Neural cell (in vitro differentiated cells): ENCODE results near the gene RNF125. TPM values are rescaled to one million over a fixed set of nuclear protein-coding genes. Genes with fewer than 3 reads are reported as not detected.

Experiments
- H2AFZ ChIP-seq: fragments of 200-600, 300-800 bp; sonication (generic), shearing (Covaris generic); 2 replicates; pipeline ENCODE4 v1.6.0; 2014; ENCODE audit warnings: low read depth, mild to moderate bottlenecking, antibody characterized with exemption, low read length, moderate library complexity
- H3F3A ChIP-seq: fragments of 200-600 bp; shearing (Covaris generic); 2 replicates; pipeline ENCODE4 v1.6.1; 2016; ENCODE audit warnings: mild to moderate bottlenecking, moderate library complexity, mixed read lengths, antibody characterized with exemption, low read length; ENCODE audit not compliant: insufficient read depth, poor library complexity, severe bottlenecking
- H3K27ac ChIP-seq: fragments of 200-600, 300-800 bp; sonication (generic), shearing (Covaris generic); 2 replicates; pipeline ENCODE4 v1.5.1; 2014; ENCODE audit warnings: mild to moderate bottlenecking, low read length, moderate library complexity
- H3K27me3 ChIP-seq: fragments of 300-800, 200-600 bp; sonication (generic), shearing (Covaris generic); 2 replicates; pipeline ENCODE4 v1.6.0; 2014; ENCODE audit warnings: mild to moderate bottlenecking, low read depth, low read length, moderate library complexity; ENCODE audit not compliant: insufficient read depth
- H3K36me3 ChIP-seq: fragments of 300-800, 200-600 bp; sonication (generic), shearing (Covaris generic); 2 replicates; pipeline ENCODE4 v1.5.1; 2014; ENCODE audit warnings: mild to moderate bottlenecking, antibody characterized with exemption, low read length, moderate library complexity; ENCODE audit not compliant: insufficient read depth
- H3K4me2 ChIP-seq: fragments of 300-800, 200-600 bp; sonication (generic), shearing (Covaris generic); 2 replicates; pipeline ENCODE4 v1.6.0; 2014; ENCODE audit warnings: mild to moderate bottlenecking, low read length
- H3K4me3 ChIP-seq: fragments of 300-800, 200-600 bp; sonication (generic), shearing (Covaris generic); 2 replicates; pipeline ENCODE4 v1.5.1; 2014; ENCODE audit warnings: mild to moderate bottlenecking, low read length, moderate library complexity
- H3K79me2 ChIP-seq: fragments of 200-600 bp; shearing (Covaris generic); replicated peaks from 2 replicates; pipeline ENCODE4 v1.6.0; 2014; ENCODE audit warnings: mild to moderate bottlenecking, low read length, moderate library complexity; ENCODE audit not compliant: insufficient read depth
- H3K9ac ChIP-seq: fragments of 300-800, 200-600 bp; sonication (generic), shearing (Covaris generic); 2 replicates; pipeline ENCODE4 v1.6.1; 2016; ENCODE audit warnings: mild to moderate bottlenecking, low read length, mixed read lengths
- H3K9me2 ChIP-seq: fragments of 200-600 bp; shearing (Covaris generic); 2 replicates; pipeline ENCODE4 v1.6.1; 2016; ENCODE audit warnings: mild to moderate bottlenecking, low read length, mixed read lengths; ENCODE audit not compliant: insufficient read depth
- H3K9me3 ChIP-seq: fragments of 200-600, 300-800 bp; sonication (generic), shearing (Covaris generic); 2 replicates; pipeline ENCODE4 v1.6.1; 2016; ENCODE audit warnings: mild to moderate bottlenecking, mixed run types, low read length, moderate library complexity, mixed read lengths
- H4K20me1 ChIP-seq: fragments of 200-600 bp; shearing (Covaris generic); 2 replicates; pipeline ENCODE4 v1.6.1; 2016; ENCODE audit warnings: mild to moderate bottlenecking, mixed run types; ENCODE audit not compliant: insufficient read depth
- CTCF ChIP-seq: fragments of 450-650 bp; IDR thresholded peaks from 2 replicates; pipeline ENCODE4 v1.5.1; 2014; ENCODE audit warnings: antibody characterized with exemption, mild to moderate bottlenecking, moderate library complexity; ENCODE audit not compliant: poor library complexity, severe bottlenecking
- MXI1 ChIP-seq: fragments of 450-650 bp; conservative IDR thresholded peaks from 2 replicates; pipeline ENCODE4 v1.6.1; 2014; ENCODE audit warnings: antibody characterized with exemption, mild to moderate bottlenecking; ENCODE audit not compliant: poor library complexity, severe bottlenecking
- POLR2AphosphoS5 ChIP-seq: IDR thresholded peaks from 2 replicates; pipeline ENCODE4 v1.6.1; 2012
- RAD21 ChIP-seq: fragments of 450-650 bp; conservative IDR thresholded peaks from 2 replicates; pipeline ENCODE4 v1.6.1; 2014; ENCODE audit warnings: antibody characterized with exemption, mild to moderate bottlenecking, moderate library complexity
- REST ChIP-seq: IDR thresholded peaks from 2 replicates; pipeline ENCODE4 v1.6.1; 2012; ENCODE audit warnings: borderline replicate concordance
- SMC3 ChIP-seq: fragments of 450-650 bp; conservative IDR thresholded peaks from 2 replicates; pipeline ENCODE4 v1.6.1; 2014; ENCODE audit warnings: antibody characterized with exemption, mild to moderate bottlenecking, moderate library complexity; ENCODE audit not compliant: poor library complexity
- TAF1 ChIP-seq: IDR thresholded peaks from 2 replicates; pipeline ENCODE4 v1.6.1; 2012; ENCODE audit warnings: low read depth
- polyA plus RNA-seq: library from polyadenylated mRNA; depleted of rRNA; stranded (reverse); fragments of >200 nt; gene quantifications from 2 replicates; pipeline ENCODE4 v1.2.3, GENCODE V29; 2014

RNF125 gene
- polyA plus RNA-seq, 1 donor from 2014 or later, result 0.04 TPM

- Histone ChIP-seq H3K9ac (no peak overlapping the region), H4K20me1 (no peaks in the 10 kb centered on the region), H3K9me2 (no peaks in the 10 kb centered on the region), H3K36me3 (no peaks in the 10 kb centered on the region), H3F3A (no peaks in the 10 kb centered on the region), H3K4me3 (no peak overlapping the region), H2AFZ (no peak overlapping the region), H3K27ac (no peak overlapping the region), H3K4me2 (no peak overlapping the region), H3K79me2 (no peaks in the 10 kb centered on the region), H3K27me3 (no peaks in the 10 kb centered on the region), H3K9me3 (no peaks in the 10 kb centered on the region)
- TF ChIP-seq MXI1 (no peak), CTCF (no peak), RAD21 (no peak), REST (no peak), SMC3 (no peak), TAF1 (no peak)
Observed at GRCh38 chr18:32067375-32068167, 48.9 kb downstream of the RNF125 start.

GRCh38 chr18:32072321-32072720 is 53.7 kb downstream of the RNF125 start:
- H3F3A ChIP-seq, result no peaks in the 10 kb centered on the region
- H2AFZ ChIP-seq, result no peak overlapping the region
- H3K9ac ChIP-seq, result no peak overlapping the region
- no peak overlapping the region for H3K4me2 ChIP-seq
- no peaks in the 10 kb centered on the region for H3K36me3 ChIP-seq
- H4K20me1 ChIP-seq, result no peaks in the 10 kb centered on the region
- H3K79me2 ChIP-seq, result no peaks in the 10 kb centered on the region
- H3K9me2 ChIP-seq, result no peaks in the 10 kb centered on the region
- no peaks in the 10 kb centered on the region for H3K27me3 ChIP-seq
- no peak overlapping the region for H3K4me3 ChIP-seq
- no peaks in the 10 kb centered on the region for H3K9me3 ChIP-seq
- TF ChIP-seq TAF1 (no peak), MXI1 (no peak), CTCF (peak; percentile 53), SMC3 (peak; percentile 26), POLR2AphosphoS5 (no peak)
- H3K27ac ChIP-seq, result no peak overlapping the region
